ENCODE results near the gene FAM83B. TPM values are rescaled to one million over a fixed set of nuclear protein-coding genes. Genes with fewer than 3 reads are reported as not detected.

The FAM83B gene
- total RNA-seq, 1 experiment from 2014 or later, result 3.9 TPM

DNA sequence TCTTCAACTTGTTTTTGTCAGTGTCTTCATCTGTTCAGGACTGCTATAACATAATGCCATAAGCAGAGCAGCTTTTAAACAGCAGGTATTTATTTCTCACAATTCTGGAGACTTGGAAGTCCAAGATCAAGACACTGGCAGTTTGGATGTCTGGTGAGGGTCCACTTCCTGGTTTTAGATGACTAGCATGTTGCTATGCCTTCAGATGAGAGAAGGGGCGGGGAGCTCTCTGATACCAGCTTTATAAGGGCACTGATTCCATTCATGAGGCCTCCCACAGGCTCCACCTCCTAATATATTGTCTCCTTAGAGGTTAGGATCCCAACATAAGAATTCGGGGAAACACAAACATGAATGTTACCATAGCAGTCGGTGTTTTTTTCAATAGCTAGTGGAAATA is 52.9 kb downstream of the FAM83B start:
- Mint-ChIP-seq H3K36me3 (no peaks in the 10 kb centered on the region), H3K4me1 (peaks cover 16% of the 10 kb centered on the region), H3K27ac (no peak overlapping the region), H3K27me3 (ENCODE audit: low read depth) (no peaks in the 10 kb centered on the region), H3K4me3 (no peak overlapping the region), H3K9me3 (no peaks in the 10 kb centered on the region)
- no peak for ATAC-seq
- DNase-seq (ENCODE audit: low spot score), result no peak
- CTCF ChIA-PET, result no interaction called here
- POLR2A ChIA-PET, result no interaction called here
- TF ChIP-seq CREB1 (CRISPR knock-in tag; IDR thresholded peaks at IDR 0.05), result no peak
- TF ChIP-seq CREM (CRISPR knock-in tag; IDR thresholded peaks at IDR 0.05), result no peak
- no peak for TF ChIP-seq ZNF416 (CRISPR knock-in tag; IDR thresholded peaks at IDR 0.05)
- TF ChIP-seq AR (CRISPR knock-in tag; IDR thresholded peaks at IDR 0.05), result no peak
- no peak for TF ChIP-seq PREB (CRISPR knock-in tag; IDR thresholded peaks at IDR 0.05; ENCODE audit: borderline replicate concordance)
- TF ChIP-seq, protein P1, sequence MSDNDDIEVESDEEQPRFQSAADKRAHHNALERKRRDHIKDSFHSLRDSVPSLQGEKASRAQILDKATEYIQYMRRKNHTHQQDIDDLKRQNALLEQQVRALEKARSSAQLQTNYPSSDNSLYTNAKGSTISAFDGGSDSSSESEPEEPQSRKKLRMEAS (CRISPR knock-in tag; IDR thresholded peaks at IDR 0.05), result no peak
- no peak for TF ChIP-seq ZNF671 (CRISPR knock-in tag; IDR thresholded peaks at IDR 0.05)
- TF ChIP-seq ZNF423 (CRISPR knock-in tag; IDR thresholded peaks at IDR 0.05), result no peak
- no peak for TF ChIP-seq KAT7 (CRISPR knock-in tag; IDR thresholded peaks at IDR 0.05; ENCODE audit: borderline replicate concordance)
- TF ChIP-seq AFF4 (CRISPR knock-in tag; IDR thresholded peaks at IDR 0.05; ENCODE audit: borderline replicate concordance), result no peak
- no peak for TF ChIP-seq CBFB (CRISPR knock-in tag; IDR thresholded peaks at IDR 0.05; ENCODE audit: low read depth)
- TF ChIP-seq ZSCAN18 (CRISPR knock-in tag; IDR thresholded peaks at IDR 0.05), result no peak
- TF ChIP-seq ATF1 (CRISPR knock-in tag; IDR thresholded peaks at IDR 0.05), result no peak
- TF ChIP-seq, protein P2, sequence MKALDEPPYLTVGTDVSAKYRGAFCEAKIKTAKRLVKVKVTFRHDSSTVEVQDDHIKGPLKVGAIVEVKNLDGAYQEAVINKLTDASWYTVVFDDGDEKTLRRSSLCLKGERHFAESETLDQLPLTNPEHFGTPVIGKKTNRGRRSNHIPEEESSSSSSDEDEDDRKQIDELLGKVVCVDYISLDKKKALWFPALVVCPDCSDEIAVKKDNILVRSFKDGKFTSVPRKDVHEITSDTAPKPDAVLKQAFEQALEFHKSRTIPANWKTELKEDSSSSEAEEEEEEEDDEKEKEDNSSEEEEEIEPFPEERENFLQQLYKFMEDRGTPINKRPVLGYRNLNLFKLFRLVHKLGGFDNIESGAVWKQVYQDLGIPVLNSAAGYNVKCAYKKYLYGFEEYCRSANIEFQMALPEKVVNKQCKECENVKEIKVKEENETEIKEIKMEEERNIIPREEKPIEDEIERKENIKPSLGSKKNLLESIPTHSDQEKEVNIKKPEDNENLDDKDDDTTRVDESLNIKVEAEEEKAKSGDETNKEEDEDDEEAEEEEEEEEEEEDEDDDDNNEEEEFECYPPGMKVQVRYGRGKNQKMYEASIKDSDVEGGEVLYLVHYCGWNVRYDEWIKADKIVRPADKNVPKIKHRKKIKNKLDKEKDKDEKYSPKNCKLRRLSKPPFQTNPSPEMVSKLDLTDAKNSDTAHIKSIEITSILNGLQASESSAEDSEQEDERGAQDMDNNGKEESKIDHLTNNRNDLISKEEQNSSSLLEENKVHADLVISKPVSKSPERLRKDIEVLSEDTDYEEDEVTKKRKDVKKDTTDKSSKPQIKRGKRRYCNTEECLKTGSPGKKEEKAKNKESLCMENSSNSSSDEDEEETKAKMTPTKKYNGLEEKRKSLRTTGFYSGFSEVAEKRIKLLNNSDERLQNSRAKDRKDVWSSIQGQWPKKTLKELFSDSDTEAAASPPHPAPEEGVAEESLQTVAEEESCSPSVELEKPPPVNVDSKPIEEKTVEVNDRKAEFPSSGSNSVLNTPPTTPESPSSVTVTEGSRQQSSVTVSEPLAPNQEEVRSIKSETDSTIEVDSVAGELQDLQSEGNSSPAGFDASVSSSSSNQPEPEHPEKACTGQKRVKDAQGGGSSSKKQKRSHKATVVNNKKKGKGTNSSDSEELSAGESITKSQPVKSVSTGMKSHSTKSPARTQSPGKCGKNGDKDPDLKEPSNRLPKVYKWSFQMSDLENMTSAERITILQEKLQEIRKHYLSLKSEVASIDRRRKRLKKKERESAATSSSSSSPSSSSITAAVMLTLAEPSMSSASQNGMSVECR (CRISPR knock-in tag; IDR thresholded peaks at IDR 0.05; ENCODE audit: borderline replicate concordance), result no peak
